ENCODE data around the gene RAPGEF4.

DNA sequence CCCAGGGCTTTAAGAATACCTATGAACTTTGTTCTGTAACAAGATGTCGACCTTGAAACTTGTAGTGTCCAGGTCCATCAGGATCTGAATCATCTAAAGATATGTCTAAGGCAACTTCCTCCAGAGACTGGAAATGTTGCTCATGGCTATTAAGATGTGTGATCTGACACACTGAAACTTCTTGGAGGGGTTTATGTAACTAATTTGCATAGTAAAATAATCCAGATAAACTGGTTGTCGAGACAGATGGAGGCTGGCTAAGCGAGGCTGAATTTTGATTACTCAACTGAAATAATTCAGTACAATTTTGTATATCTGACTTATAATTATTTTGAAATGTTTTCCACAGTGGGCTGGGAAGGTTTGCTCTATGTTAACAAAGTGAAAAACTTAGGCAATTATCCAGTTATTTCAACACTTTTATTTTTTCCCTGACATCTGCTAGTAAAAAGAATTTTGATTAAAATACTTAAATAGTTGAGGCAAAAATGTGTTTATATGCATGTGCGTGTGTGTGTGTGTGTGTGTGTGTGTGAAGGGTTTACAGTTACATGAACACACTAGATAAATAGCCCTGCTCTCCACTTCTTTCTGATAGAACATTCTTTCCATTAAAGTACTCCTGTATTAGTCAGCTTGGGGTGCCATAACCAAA, 328.6 kb downstream of the RAPGEF4 start:
- TF ChIP-seq TAF1 (IDR thresholded peaks at IDR 0.05; ENCODE audit: borderline replicate concordance, insufficient read depth, low read length) (no peak), POLR2AphosphoS5 (IDR thresholded peaks at IDR 0.05; ENCODE audit: low read depth, low read length) (no peak), FOXP2 (optimal IDR thresholded peaks at IDR 0.05; ENCODE audit: borderline replicate concordance, extremely low read depth, extremely low read length, insufficient read depth) (no peak)
- TF ChIP-seq, protein P1, sequence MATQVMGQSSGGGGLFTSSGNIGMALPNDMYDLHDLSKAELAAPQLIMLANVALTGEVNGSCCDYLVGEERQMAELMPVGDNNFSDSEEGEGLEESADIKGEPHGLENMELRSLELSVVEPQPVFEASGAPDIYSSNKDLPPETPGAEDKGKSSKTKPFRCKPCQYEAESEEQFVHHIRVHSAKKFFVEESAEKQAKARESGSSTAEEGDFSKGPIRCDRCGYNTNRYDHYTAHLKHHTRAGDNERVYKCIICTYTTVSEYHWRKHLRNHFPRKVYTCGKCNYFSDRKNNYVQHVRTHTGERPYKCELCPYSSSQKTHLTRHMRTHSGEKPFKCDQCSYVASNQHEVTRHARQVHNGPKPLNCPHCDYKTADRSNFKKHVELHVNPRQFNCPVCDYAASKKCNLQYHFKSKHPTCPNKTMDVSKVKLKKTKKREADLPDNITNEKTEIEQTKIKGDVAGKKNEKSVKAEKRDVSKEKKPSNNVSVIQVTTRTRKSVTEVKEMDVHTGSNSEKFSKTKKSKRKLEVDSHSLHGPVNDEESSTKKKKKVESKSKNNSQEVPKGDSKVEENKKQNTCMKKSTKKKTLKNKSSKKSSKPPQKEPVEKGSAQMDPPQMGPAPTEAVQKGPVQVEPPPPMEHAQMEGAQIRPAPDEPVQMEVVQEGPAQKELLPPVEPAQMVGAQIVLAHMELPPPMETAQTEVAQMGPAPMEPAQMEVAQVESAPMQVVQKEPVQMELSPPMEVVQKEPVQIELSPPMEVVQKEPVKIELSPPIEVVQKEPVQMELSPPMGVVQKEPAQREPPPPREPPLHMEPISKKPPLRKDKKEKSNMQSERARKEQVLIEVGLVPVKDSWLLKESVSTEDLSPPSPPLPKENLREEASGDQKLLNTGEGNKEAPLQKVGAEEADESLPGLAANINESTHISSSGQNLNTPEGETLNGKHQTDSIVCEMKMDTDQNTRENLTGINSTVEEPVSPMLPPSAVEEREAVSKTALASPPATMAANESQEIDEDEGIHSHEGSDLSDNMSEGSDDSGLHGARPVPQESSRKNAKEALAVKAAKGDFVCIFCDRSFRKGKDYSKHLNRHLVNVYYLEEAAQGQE (IDR thresholded peaks at IDR 0.05; ENCODE audit: insufficient read depth in 1 of 2, low read depth in 2 of 2, low read length in 2 of 2), result no peak
